ENCODE results near the gene PTPRF.

The PTPRF gene

GRCh38 chr1:43539726-43540434 is 9.2 kb downstream of the PTPRF start:
- no peaks in the 10 kb centered on the region for H3K9me3 ChIP-seq (replicated peaks; ENCODE audit: low read length)
- no peaks in the 10 kb centered on the region for H3K36me3 ChIP-seq (ENCODE audit: insufficient read depth, low read length)
- H3K9ac ChIP-seq (ENCODE audit: low read depth, low read length) = no peak overlapping the region
- H3K4me1 ChIP-seq (ENCODE audit: control insufficient read depth, insufficient read depth, low read length) = peaks cover 6% of the 10 kb centered on the region
- no peak overlapping the region for H3K4me2 ChIP-seq (ENCODE audit: low read length)
- H3K4me3 ChIP-seq (ENCODE audit: low read length) = no peak overlapping the region
- no peaks in the 10 kb centered on the region for H3K27me3 ChIP-seq (ENCODE audit: control insufficient read depth, insufficient read depth, low read length)

GRCh38 chr1:43540653-43541071 is 10.0 kb downstream of the PTPRF start:
- Histone ChIP-seq H3K4me1 (ENCODE audit: control insufficient read depth, insufficient read depth, low read length) (peaks cover 6% of the 10 kb centered on the region), H3K27me3 (ENCODE audit: control insufficient read depth, insufficient read depth, low read length) (no peaks in the 10 kb centered on the region), H3K4me3 (ENCODE audit: low read length) (no peak overlapping the region), H3K9me3 (replicated peaks; ENCODE audit: low read length) (no peaks in the 10 kb centered on the region), H3K9ac (ENCODE audit: low read depth, low read length) (no peak overlapping the region), H3K4me2 (ENCODE audit: low read length) (no peak overlapping the region), H3K36me3 (ENCODE audit: insufficient read depth, low read length) (no peaks in the 10 kb centered on the region)

GRCh38 chr1:43541141-43541540 is 10.5 kb downstream of the PTPRF start:
- H3K4me1 ChIP-seq (ENCODE audit: control insufficient read depth, insufficient read depth, low read length) = peaks cover 6% of the 10 kb centered on the region
- no peaks in the 10 kb centered on the region for H3K9me3 ChIP-seq (replicated peaks; ENCODE audit: low read length)
- no peaks in the 10 kb centered on the region for H3K36me3 ChIP-seq (ENCODE audit: insufficient read depth, low read length)
- H3K27me3 ChIP-seq (ENCODE audit: control insufficient read depth, insufficient read depth, low read length) = no peaks in the 10 kb centered on the region
- no peak overlapping the region for H3K4me2 ChIP-seq (ENCODE audit: low read length)
- no peak overlapping the region for H3K9ac ChIP-seq (ENCODE audit: low read depth, low read length)
- no peak overlapping the region for H3K4me3 ChIP-seq (ENCODE audit: low read length)

GRCh38 chr1:43541721-43542401 is 11.2 kb downstream of the PTPRF start:
- Histone ChIP-seq H3K9ac (ENCODE audit: low read depth, low read length) (no peak overlapping the region), H3K4me2 (ENCODE audit: low read length) (no peak overlapping the region), H3K9me3 (replicated peaks; ENCODE audit: low read length) (no peaks in the 10 kb centered on the region), H3K36me3 (ENCODE audit: insufficient read depth, low read length) (no peaks in the 10 kb centered on the region), H3K27me3 (ENCODE audit: control insufficient read depth, insufficient read depth, low read length) (no peaks in the 10 kb centered on the region), H3K4me1 (ENCODE audit: control insufficient read depth, insufficient read depth, low read length) (peaks cover 6% of the 10 kb centered on the region), H3K4me3 (ENCODE audit: low read length) (no peak overlapping the region)

GRCh38 chr1:43542527-43543458 is 12.1 kb downstream of the PTPRF start:
- peaks cover 6% of the 10 kb centered on the region for H3K4me1 ChIP-seq (ENCODE audit: control insufficient read depth, insufficient read depth, low read length)
- no peaks in the 10 kb centered on the region for H3K36me3 ChIP-seq (ENCODE audit: insufficient read depth, low read length)
- no peak overlapping the region for H3K4me3 ChIP-seq (ENCODE audit: low read length)
- no peak overlapping the region for H3K4me2 ChIP-seq (ENCODE audit: low read length)
- no peaks in the 10 kb centered on the region for H3K9me3 ChIP-seq (replicated peaks; ENCODE audit: low read length)
- H3K9ac ChIP-seq (ENCODE audit: low read depth, low read length) = no peak overlapping the region
- no peaks in the 10 kb centered on the region for H3K27me3 ChIP-seq (ENCODE audit: control insufficient read depth, insufficient read depth, low read length)

GRCh38 chr1:43543567-43543966 is 12.9 kb downstream of the PTPRF start:
- no peak overlapping the region for H3K4me2 ChIP-seq (ENCODE audit: low read length)
- no peak overlapping the region for H3K4me3 ChIP-seq (ENCODE audit: low read length)
- H3K4me1 ChIP-seq (ENCODE audit: control insufficient read depth, insufficient read depth, low read length) = peaks cover 6% of the 10 kb centered on the region
- H3K27me3 ChIP-seq (ENCODE audit: control insufficient read depth, insufficient read depth, low read length) = no peaks in the 10 kb centered on the region
- H3K9ac ChIP-seq (ENCODE audit: low read depth, low read length) = no peak overlapping the region
- no peaks in the 10 kb centered on the region for H3K36me3 ChIP-seq (ENCODE audit: insufficient read depth, low read length)
- no peaks in the 10 kb centered on the region for H3K9me3 ChIP-seq (replicated peaks; ENCODE audit: low read length)

- Histone ChIP-seq H3K4me1 (ENCODE audit: control insufficient read depth, insufficient read depth, low read length) (peaks cover 6% of the 10 kb centered on the region), H3K36me3 (ENCODE audit: insufficient read depth, low read length) (no peaks in the 10 kb centered on the region)
These were observed 14.6 kb downstream of the PTPRF start for GRCh38 chr1:43545339-43545694.

GRCh38 chr1:43545695-43546387 is 15.2 kb downstream of the PTPRF start:
- no peaks in the 10 kb centered on the region for H3K27me3 ChIP-seq (ENCODE audit: control insufficient read depth, insufficient read depth, low read length)
- no peak overlapping the region for H3K4me2 ChIP-seq (ENCODE audit: low read length)
- no peaks in the 10 kb centered on the region for H3K9me3 ChIP-seq (replicated peaks; ENCODE audit: low read length)
- H3K4me1 ChIP-seq (ENCODE audit: control insufficient read depth, insufficient read depth, low read length) = peaks cover 1% of the 10 kb centered on the region
- no peaks in the 10 kb centered on the region for H3K36me3 ChIP-seq (ENCODE audit: insufficient read depth, low read length)
- H3K9ac ChIP-seq (ENCODE audit: low read depth, low read length) = no peak overlapping the region
- H3K4me3 ChIP-seq (ENCODE audit: low read length) = no peak overlapping the region

More at GRCh38 chr1:43545339-43545694, 14.6 kb downstream of the PTPRF start:
- Histone ChIP-seq H3K9me3 (replicated peaks; ENCODE audit: low read length) (no peaks in the 10 kb centered on the region), H3K4me2 (ENCODE audit: low read length) (no peak overlapping the region), H3K4me3 (ENCODE audit: low read length) (no peak overlapping the region), H3K27me3 (ENCODE audit: control insufficient read depth, insufficient read depth, low read length) (no peaks in the 10 kb centered on the region), H3K9ac (ENCODE audit: low read depth, low read length) (no peak overlapping the region)

- Histone ChIP-seq H3K4me2 (ENCODE audit: low read length) (no peak overlapping the region), H3K4me3 (ENCODE audit: low read length) (no peak overlapping the region), H3K36me3 (ENCODE audit: insufficient read depth, low read length) (no peaks in the 10 kb centered on the region), H3K4me1 (ENCODE audit: control insufficient read depth, insufficient read depth, low read length) (no peaks in the 10 kb centered on the region), H3K9me3 (replicated peaks; ENCODE audit: low read length) (no peaks in the 10 kb centered on the region), H3K9ac (ENCODE audit: low read depth, low read length) (no peak overlapping the region), H3K27me3 (ENCODE audit: control insufficient read depth, insufficient read depth, low read length) (no peaks in the 10 kb centered on the region)
These were observed 15.9 kb downstream of the PTPRF start for GRCh38 chr1:43546388-43547100.

- no peak overlapping the region for H3K4me2 ChIP-seq (ENCODE audit: low read length)
- no peaks in the 10 kb centered on the region for H3K4me1 ChIP-seq (ENCODE audit: control insufficient read depth, insufficient read depth, low read length)
- no peak overlapping the region for H3K9ac ChIP-seq (ENCODE audit: low read depth, low read length)
- no peak overlapping the region for H3K4me3 ChIP-seq (ENCODE audit: low read length)
- no peaks in the 10 kb centered on the region for H3K27me3 ChIP-seq (ENCODE audit: control insufficient read depth, insufficient read depth, low read length)
- no peaks in the 10 kb centered on the region for H3K36me3 ChIP-seq (ENCODE audit: insufficient read depth, low read length)
- H3K9me3 ChIP-seq (replicated peaks; ENCODE audit: low read length) = no peaks in the 10 kb centered on the region
These were observed 16.9 kb downstream of the PTPRF start for GRCh38 chr1:43547538-43548072.

Data from skeletal muscle satellite cell (primary cell).